Tibial nerve (tissue), 4 donors: Measurements from ENCODE around the gene MGP.

ENCODE experiments used
- CTCF ChIP-seq, 5 experiments: fragments of 200-600 bp in 3 of 5; fragments of 450-650 bp in 2 of 5; sonication (generic) in 3 of 5; IDR thresholded peaks; one replicate each; pipeline ENCODE4 v1.5.1; 2016 to 2019; ENCODE audit warnings: antibody characterized with exemption in 5 of 5, mild to moderate bottlenecking in 3 of 5, moderate library complexity in 2 of 5
- EP300 ChIP-seq, 2 donors: sonication (generic); formaldehyde crosslinking; IDR thresholded peaks; one replicate each; pipeline ENCODE4 v1.6.1; 2017; ENCODE audit warnings: antibody characterized with exemption in 2 of 2, mild to moderate bottlenecking in 1 of 2
- POLR2A ChIP-seq, 2 donors: fragments of 450-650 bp; IDR thresholded peaks; one replicate each; pipeline ENCODE4 v1.6.1; 2017; ENCODE audit warnings: antibody characterized with exemption in 2 of 2, mild to moderate bottlenecking in 2 of 2, moderate library complexity in 2 of 2

DNA sequence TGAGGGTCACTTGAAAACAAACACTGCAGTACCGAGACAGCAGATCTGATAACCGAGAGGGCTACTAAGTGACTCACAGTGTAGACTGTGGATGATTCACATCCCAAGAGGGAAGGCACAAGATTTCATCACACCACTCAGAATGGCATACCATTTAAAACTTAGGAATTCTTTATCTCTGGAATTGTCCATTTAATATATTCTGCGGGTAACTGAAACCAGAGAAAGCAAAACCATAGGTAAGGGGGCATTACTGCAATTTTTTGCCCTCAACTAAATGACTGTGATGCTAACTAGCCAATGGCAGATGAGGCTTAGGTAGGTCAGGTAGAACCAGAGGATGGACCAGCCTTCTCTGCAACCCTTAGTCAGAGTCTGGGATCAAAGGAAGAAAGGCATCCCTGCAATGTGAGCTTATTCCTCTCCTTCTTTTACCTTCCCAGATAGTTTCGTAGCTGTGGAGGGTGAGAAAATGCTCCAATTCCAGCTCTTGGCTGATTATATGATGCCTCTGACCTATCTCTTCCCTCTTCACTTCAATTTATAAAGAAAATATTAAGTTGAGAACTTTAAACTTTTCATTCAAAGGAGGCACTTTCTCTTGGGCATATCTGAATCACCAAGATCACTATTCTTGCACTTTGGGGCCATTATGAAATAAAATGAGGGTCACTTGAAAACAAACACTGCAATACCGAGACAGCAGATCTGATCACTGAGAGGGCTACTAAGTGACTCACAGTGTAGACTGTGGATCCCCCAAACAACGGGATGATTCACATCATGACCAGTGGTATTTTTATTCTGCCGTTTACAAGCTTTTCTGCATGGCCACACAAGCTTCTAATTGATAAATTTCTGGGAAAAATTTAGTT, 49.1 kb downstream of the MGP start:
- TF ChIP-seq POLR2A (IDR thresholded peaks at IDR 0.05) (no peak), CTCF (IDR thresholded peaks at IDR 0.05) (no peak), EP300 (IDR thresholded peaks at IDR 0.05) (no peak)
